ENCODE results near the gene CLASP1. TPM values are rescaled to one million over a fixed set of nuclear protein-coding genes. Genes with fewer than 3 reads are reported as not detected.

The CLASP1 gene
- total and polyA plus RNA-seq, 2 donors (not counting 3 experiments of a cell fraction or from before 2014, with no cell fraction given), result 10.0 to 57.9 TPM

- H3K4me3 ChIP-seq (replicated peaks in 1 of 3; ENCODE audit: insufficient read depth in 1 of 3, low read depth in 1 of 3, low read length in 3 of 3), result no peak overlapping the region
- ChIA-PET CTCF (interaction anchor here (1.1 to 2.7 kb wide), 2 partner anchors 11 to 187 kb away, joined by 3 to 11 read pairs; no protein-coding TSS in a partner anchor), POLR2A (no interaction called here)
- H3K79me2 ChIP-seq (ENCODE audit: control insufficient read depth, insufficient read depth, low read length), result no peaks in the 10 kb centered on the region
- H4K20me1 ChIP-seq (replicated peaks; ENCODE audit: control insufficient read depth, extremely low read depth, insufficient read depth, low read length), result no peaks in the 10 kb centered on the region
- H3K9me3 ChIP-seq (replicated peaks; ENCODE audit: control insufficient read depth, insufficient read depth, low read length), result no peaks in the 10 kb centered on the region
- TF ChIP-seq POLR2AphosphoS5 (IDR thresholded peaks at IDR 0.05; ENCODE audit: insufficient read depth, low read depth, low read length) (no peak), GATA2 (IDR thresholded peaks at IDR 0.05; ENCODE audit: insufficient read depth, insufficient read length, low read depth, low read length) (no peak), EZH2 (IDR thresholded peaks at IDR 0.05; ENCODE audit: borderline replicate concordance, low read depth, low read length, severe bottlenecking) (no peak), MAX (IDR thresholded peaks at IDR 0.05; ENCODE audit: insufficient read depth, insufficient read length) (no peak), FOS (IDR thresholded peaks at IDR 0.05; ENCODE audit: borderline replicate concordance, insufficient read depth, low read length) (no peak), MYC (IDR thresholded peaks at IDR 0.05; ENCODE audit: low read depth, low read length) (no peak), CTCF (IDR thresholded peaks at IDR 0.05; ENCODE audit: extremely low read depth in 1 of 2, insufficient read depth in 1 of 2, low read depth in 1 of 2, low read length in 2 of 2) (no peak), POLR2A (IDR thresholded peaks at IDR 0.05; ENCODE audit: low read depth, low read length) (no peak), JUN (IDR thresholded peaks at IDR 0.05; ENCODE audit: borderline replicate concordance, insufficient read depth, insufficient read length, low read depth) (no peak)
- dilution Hi-C loops (cut with MboI; ENCODE audit: extremely low pct_ligation_motif_present, low sequenced_read_pairs), result no loop called here
- peaks cover 6% of the 10 kb centered on the region for H3K4me1 ChIP-seq (ENCODE audit: control insufficient read depth, extremely low read depth, insufficient read depth, low read length)
- H3K27ac ChIP-seq (ENCODE audit: insufficient read depth, low read depth, low read length), result no peak overlapping the region
- H3K36me3 ChIP-seq (ENCODE audit: control insufficient read depth in 2 of 2, extremely low read depth in 1 of 2, insufficient read depth in 2 of 2, low read length in 2 of 2), result peaks cover 5 to 16% of the 10 kb centered on the region in 2 experiments
- intact Hi-C loops (cut with micrococcal nuclease), result loop anchor here (10.0 kb wide), 1 partner anchor 95 kb away; no protein-coding TSS in a partner anchor
- no peak overlapping the region for H3K9ac ChIP-seq (replicated peaks; ENCODE audit: extremely low read depth, insufficient read depth, low read length)
- H3K9me1 ChIP-seq (replicated peaks; ENCODE audit: control insufficient read depth, extremely low read depth, insufficient read depth, low read length), result no peaks in the 10 kb centered on the region
- FAIRE-seq (no peak), DNase-seq (ENCODE audit: low read depth, low spot score) (peak; percentile 81)
- BruUV-seq (replicated peaks), result no TSS peak
- no peak overlapping the region for H2AFZ ChIP-seq (ENCODE audit: low read depth, low read length)
- H3K27me3 ChIP-seq (ENCODE audit: control insufficient read depth in 2 of 2, insufficient read depth in 2 of 2, low read length in 2 of 2), result no peaks in the 10 kb centered on the region
- no peak overlapping the region for H3K4me2 ChIP-seq (ENCODE audit: insufficient read depth, low read length)
These were observed 239.9 kb downstream of the CLASP1 start for GRCh38 chr2:121409388-121409787.

Data from endothelial cell of umbilical vein (primary cell).